HG03196 (cell line): ENCODE measurements around the gene C1D.

Source experiments
- ATAC-seq: cut with Tn5 transposase; IDR thresholded peaks from one replicate; pipeline ENCODE4 v1.9.1; 2021; ENCODE audit not compliant: unreplicated experiment

Gene C1D

DNA sequence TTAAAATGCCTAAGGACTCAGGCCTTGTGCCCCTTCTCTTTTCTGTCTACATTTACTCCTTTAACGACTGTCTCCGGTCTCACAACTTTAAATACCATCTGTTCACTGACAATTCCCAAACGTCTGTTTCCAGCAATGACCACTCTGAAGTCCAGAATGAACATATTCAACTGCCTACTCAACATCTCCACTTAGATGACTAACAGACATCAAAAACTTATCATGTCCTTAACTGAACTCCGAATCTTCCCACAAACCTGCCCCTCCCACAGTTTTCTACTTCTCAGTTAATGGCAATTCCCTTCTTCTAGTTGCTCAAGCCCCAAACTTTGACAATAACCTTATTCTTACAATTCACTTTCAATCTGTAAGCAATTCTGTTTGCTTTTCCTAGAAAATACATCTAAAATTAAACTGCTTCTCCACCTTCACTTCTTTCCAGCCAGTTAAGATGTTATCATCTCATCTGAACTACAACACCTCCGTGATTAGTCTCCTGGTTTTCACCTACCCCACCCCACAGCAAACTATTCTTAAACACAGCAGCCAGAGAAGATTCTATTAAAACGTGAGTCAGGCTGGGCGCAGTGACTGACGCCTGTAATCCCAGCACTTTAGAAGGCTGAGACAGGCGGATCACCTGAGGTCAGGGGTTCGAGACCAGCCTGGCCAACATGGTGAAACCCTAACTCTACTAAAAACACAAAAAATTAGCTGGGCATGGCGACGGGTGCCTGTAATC lies 2.8 kb downstream of the C1D start:
- ATAC-seq, result no peak

- no peak for ATAC-seq
Measured at GRCh38 chr2:68057658-68058396, 5.0 kb downstream of the C1D start.

GRCh38 chr2:68052717-68053422 lies 9.9 kb downstream of the C1D start:
- ATAC-seq, result no peak

GRCh38 chr2:68050353-68050752 lies 12.5 kb downstream of the C1D start:
- ATAC-seq, result no peak

DNA sequence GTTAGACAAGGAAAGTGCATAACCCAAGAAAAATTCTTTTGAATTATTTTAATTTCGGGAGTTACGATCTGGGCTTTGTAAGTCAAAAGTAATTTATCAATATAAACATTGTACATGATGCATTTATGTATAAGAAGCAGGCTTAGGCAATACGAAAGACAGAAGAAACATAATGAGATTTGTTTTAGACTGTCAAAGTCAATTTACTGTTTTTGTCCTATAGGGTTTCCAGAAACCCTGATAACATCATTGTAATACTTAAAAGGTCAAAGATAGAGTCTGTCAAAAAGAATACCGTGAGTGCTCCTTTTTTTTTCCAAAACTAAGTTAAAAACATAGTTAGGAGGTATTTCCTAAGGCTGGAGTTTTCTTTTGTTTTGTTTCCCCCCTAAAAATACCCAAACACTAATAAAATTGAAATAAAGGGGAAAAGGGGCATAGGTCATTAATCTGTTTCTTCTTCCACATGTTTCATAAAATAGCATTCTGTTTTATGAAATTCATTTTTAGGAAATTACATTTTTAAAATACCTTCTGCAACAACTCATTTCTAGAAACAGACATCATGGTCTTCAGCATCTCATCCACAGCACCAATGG lies 16.1 kb downstream of the C1D start:
- no peak for ATAC-seq

DNA sequence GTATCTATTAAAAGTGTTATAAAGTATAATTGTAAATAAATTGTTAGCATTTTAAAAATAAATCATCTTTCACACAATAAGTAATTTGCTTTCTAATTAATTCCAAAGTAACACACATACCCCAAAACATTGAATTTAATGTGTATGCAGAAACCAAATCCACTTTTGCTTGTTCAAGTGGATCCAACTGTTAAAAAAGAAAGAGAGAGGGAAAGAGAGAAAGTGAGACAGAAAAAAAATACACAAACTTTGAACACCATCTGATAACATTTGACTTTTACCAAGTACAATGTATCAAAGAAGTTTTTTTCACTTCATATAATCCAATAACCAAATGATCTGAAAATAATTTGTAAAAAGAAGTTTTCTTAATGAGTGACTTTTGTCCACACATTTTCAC lies 16.6 kb downstream of the C1D start:
- ATAC-seq, result no peak

- ATAC-seq, result no peak
Measured at GRCh38 chr2:68045342-68045741, 17.5 kb downstream of the C1D start.

- no peak for ATAC-seq
Measured at GRCh38 chr2:68044099-68044498, 18.7 kb downstream of the C1D start.

DNA sequence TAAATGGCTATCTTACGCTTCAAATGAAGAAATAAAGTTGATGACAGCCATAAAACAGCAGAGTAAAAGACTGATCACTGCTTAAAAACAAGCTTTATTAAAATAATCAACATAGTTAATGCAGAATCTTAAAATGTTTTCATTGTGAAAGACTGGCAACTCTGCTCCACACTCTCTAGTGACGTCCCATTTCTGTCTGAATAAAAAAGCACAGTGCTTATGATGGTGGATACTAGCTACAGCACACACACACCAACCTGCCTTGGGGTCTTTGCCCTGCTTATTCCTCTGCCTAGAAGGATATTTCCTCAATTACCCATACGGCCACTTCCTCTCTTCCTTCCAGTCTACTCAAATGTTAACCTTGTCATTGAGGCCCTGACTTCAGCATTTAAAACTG lies 19.1 kb downstream of the C1D start:
- no peak for ATAC-seq

DNA sequence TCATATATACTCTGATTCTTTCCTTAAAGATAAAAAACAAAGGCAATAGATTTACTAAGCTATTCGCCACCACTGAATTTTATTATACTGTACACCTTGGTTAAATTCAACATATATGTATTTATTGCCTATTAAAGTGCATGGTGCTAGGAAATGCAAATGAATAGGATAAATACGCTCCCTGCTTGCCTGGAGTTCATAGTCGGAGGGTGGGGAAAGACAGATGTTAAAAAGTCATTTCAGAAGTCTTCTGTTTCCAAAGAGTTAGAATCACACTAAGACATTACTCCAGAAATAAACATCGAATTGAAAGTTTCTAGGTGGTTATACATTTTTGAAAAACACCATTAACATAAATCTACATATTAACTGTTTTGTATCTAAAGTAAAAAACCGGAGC lies 19.8 kb downstream of the C1D start:
- ATAC-seq, result no peak

- ATAC-seq, result no peak
Measured at GRCh38 chr2:68041704-68042245, 21.0 kb downstream of the C1D start.

GRCh38 chr2:68040078-68040477 lies 22.7 kb downstream of the C1D start:
- ATAC-seq, result no peak

DNA sequence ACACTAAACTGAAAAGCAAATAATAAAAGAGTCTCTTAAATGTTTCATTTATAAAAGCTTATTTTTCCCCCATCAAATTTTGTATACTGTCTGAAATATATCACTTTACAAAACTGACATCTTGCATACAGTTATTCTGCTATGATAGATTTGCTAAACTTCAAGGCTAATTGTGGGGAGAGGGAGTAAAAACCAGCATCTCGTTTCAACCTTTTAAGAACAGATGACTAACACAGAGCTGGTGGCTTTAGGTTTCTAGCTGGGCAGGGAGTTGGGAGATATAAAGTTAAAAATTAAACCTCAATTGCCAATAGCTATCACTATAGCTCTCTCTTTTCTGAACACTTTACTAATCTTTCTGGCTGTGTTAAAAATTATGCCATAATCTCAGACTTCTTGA lies 23.5 kb downstream of the C1D start:
- no peak for ATAC-seq

- no peak for ATAC-seq
Measured at GRCh38 chr2:68032702-68033101, 30.1 kb downstream of the C1D start.

DNA sequence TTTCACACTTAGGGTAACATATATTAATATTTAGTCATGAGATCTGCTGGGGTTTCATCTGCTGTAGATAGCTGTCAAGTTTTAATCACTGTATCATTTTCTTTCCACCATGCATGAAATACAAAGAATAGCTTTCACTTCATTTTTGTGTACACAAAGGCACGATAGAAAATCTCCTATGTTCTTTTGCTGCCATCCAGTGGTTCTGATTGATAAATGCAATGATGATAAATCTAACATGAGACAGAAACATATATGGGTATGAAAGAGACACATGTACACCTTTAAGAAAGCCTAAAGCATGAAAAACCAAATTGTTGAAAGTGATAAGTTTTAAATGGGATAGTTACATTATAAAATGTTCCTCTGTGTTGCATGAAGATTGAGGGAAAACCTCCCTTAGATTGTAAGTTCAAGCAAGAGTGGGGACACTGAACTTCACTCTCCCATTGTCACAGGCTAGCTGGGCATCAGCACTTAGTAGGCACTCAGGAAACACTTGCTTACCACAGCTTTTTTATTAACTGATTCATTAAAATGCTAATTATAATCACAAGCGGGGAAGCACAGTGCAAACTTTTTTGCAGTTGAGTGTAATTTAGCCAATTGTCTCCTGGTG lies 31.2 kb downstream of the C1D start:
- peak; percentile 76 for ATAC-seq

GRCh38 chr2:68031043-68031442 lies 31.8 kb downstream of the C1D start:
- no peak for ATAC-seq

GRCh38 chr2:68030529-68030928 lies 32.3 kb downstream of the C1D start:
- no peak for ATAC-seq

DNA sequence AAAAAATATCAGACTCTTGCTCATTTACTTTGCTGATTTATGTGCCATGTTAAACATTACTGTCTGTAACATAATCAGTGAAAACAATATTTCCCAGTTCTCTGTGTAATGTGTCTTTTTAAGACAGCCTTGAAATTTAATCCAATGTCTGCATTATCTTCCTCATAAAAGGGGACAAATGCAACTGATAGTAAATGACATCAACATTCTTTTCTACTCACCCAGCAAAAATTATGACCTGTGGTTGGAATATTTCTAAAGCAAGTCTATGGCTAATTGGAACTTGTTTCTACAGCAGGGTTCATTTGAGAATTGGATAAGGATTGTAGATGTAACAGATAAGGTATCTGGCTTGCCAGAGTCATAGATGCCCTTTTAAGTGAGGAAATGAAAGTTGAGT lies 34.8 kb downstream of the C1D start:
- no peak for ATAC-seq

- ATAC-seq, result no peak
Measured at GRCh38 chr2:68024450-68024849, 38.4 kb downstream of the C1D start.

- no peak for ATAC-seq
Measured at GRCh38 chr2:68023904-68024303, 38.9 kb downstream of the C1D start.

DNA sequence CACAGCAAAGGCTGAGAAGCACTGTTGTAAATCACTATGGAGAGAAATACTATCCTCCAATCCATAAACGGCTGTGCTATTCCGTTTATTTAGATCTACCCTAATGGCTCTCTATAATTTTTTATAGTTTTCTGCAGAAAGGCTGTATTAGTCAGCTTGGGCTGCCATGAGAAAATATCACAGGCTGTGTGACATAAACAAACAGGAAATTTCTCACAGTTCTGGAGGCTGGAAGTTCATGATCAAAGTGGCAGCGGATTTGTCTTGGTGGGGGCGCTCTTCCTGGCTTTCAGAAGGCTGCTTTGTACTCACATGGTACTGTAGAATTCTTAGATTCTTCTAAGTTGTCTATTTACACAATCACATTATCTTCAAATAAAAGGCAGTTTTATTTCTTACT lies 44.1 kb downstream of the C1D start:
- no peak for ATAC-seq
